SJSA1 (cell line): ENCODE data around the gene NCOA7. TPM values are rescaled to one million over a fixed set of nuclear protein-coding genes. Genes with fewer than 3 reads are reported as not detected.

Source experiments
- DNase-seq, 2 experiments: peaks; one replicate each; pipeline ENCODE4 v3.0.0-alpha.2; 2015 to 2020; ENCODE audit warnings: low spot score in 2 of 2, low read depth in 1 of 2
- H3K27ac ChIP-seq: fragments of 250-450 bp; sonication (Bioruptor Pico); 2 replicates; pipeline ENCODE4 v1.5.1; 2020; ENCODE audit warnings: mild to moderate bottlenecking, moderate library complexity
- H3K27me3 ChIP-seq: fragments of 250-450 bp; sonication (Bioruptor Pico); replicated peaks from 2 replicates; pipeline ENCODE4 v1.5.1; 2020; ENCODE audit warnings: mild to moderate bottlenecking, moderate library complexity
- H3K36me3 ChIP-seq: fragments of 250-450 bp; sonication (Bioruptor Pico); 2 replicates; pipeline ENCODE4 v1.5.1; 2020; ENCODE audit warnings: mild to moderate bottlenecking
- H3K4me1 ChIP-seq: fragments of 250-450 bp; sonication (Bioruptor Pico); replicated peaks from 2 replicates; pipeline ENCODE4 v1.6.1; 2021; ENCODE audit warnings: mild to moderate bottlenecking
- H3K4me3 ChIP-seq: fragments of 250-450 bp; sonication (Bioruptor Pico); 2 replicates; pipeline ENCODE4 v1.5.1; 2020; ENCODE audit warnings: mild to moderate bottlenecking
- H3K9me3 ChIP-seq: fragments of 250-450 bp; sonication (Bioruptor Pico); replicated peaks from 2 replicates; pipeline ENCODE4 v1.5.1; 2020; ENCODE audit warnings: mild to moderate bottlenecking
- total RNA-seq: library from RNA; depleted of rRNA; stranded (reverse); fragments of >200 nt; shearing (Covaris generic); gene quantifications from 2 replicates; pipeline ENCODE4 v1.2.3, GENCODE V29; 2014

NCOA7 gene
- total RNA-seq, 1 experiment from 2014 or later, result 8.5 TPM

- DNase-seq, result no peak
- Histone ChIP-seq H3K4me3 (no peak overlapping the region), H3K36me3 (no peaks in the 10 kb centered on the region), H3K27me3 (no peaks in the 10 kb centered on the region), H3K4me1 (peaks cover 23% of the 10 kb centered on the region), H3K9me3 (no peaks in the 10 kb centered on the region), H3K27ac (no peak overlapping the region)
Observed at GRCh38 chr6:125818772-125819260, 28.1 kb downstream of the NCOA7 start.

GRCh38 chr6:125819535-125820326 is 29.0 kb downstream of the NCOA7 start:
- no peak for DNase-seq
- Histone ChIP-seq H3K27me3 (no peaks in the 10 kb centered on the region), H3K27ac (no peak overlapping the region), H3K4me1 (peaks cover 16% of the 10 kb centered on the region), H3K36me3 (no peaks in the 10 kb centered on the region), H3K9me3 (no peaks in the 10 kb centered on the region), H3K4me3 (no peak overlapping the region)

- Histone ChIP-seq H3K27ac (no peak overlapping the region), H3K4me3 (no peak overlapping the region), H3K27me3 (no peaks in the 10 kb centered on the region), H3K9me3 (no peaks in the 10 kb centered on the region), H3K36me3 (no peaks in the 10 kb centered on the region), H3K4me1 (peaks cover 8% of the 10 kb centered on the region)
- no peak for DNase-seq
Observed at GRCh38 chr6:125821825-125822281, 31.1 kb downstream of the NCOA7 start.

- H3K4me1 ChIP-seq, result peaks cover 8% of the 10 kb centered on the region
Observed at GRCh38 chr6:125823180-125823579, 32.4 kb downstream of the NCOA7 start.

GRCh38 chr6:125824946-125825771 is 34.4 kb downstream of the NCOA7 start:
- Histone ChIP-seq H3K9me3 (no peaks in the 10 kb centered on the region), H3K27ac (no peak overlapping the region)

More at GRCh38 chr6:125823180-125823579, 32.4 kb downstream of the NCOA7 start:
- Histone ChIP-seq H3K36me3 (no peaks in the 10 kb centered on the region), H3K4me3 (no peak overlapping the region), H3K27me3 (no peaks in the 10 kb centered on the region), H3K27ac (no peak overlapping the region), H3K9me3 (no peaks in the 10 kb centered on the region)
- DNase-seq, result no peak

GRCh38 chr6:125826695-125827463 is 36.1 kb downstream of the NCOA7 start:
- Histone ChIP-seq H3K9me3 (no peaks in the 10 kb centered on the region), H3K27ac (no peak overlapping the region), H3K4me3 (no peak overlapping the region), H3K4me1 (peaks cover 4% of the 10 kb centered on the region), H3K27me3 (no peaks in the 10 kb centered on the region), H3K36me3 (no peaks in the 10 kb centered on the region)
- no peak for DNase-seq

More at GRCh38 chr6:125824946-125825771, 34.4 kb downstream of the NCOA7 start:
- Histone ChIP-seq H3K4me1 (peaks cover 8% of the 10 kb centered on the region), H3K27me3 (no peaks in the 10 kb centered on the region), H3K36me3 (no peaks in the 10 kb centered on the region), H3K4me3 (no peak overlapping the region)
- no peak for DNase-seq

GRCh38 chr6:125827788-125828320 is 37.1 kb downstream of the NCOA7 start:
- H3K4me3 ChIP-seq, result no peak overlapping the region
- H3K36me3 ChIP-seq, result no peaks in the 10 kb centered on the region
- no peaks in the 10 kb centered on the region for H3K4me1 ChIP-seq
- no peaks in the 10 kb centered on the region for H3K27me3 ChIP-seq
- no peak for DNase-seq
- no peaks in the 10 kb centered on the region for H3K9me3 ChIP-seq
- no peak overlapping the region for H3K27ac ChIP-seq

GRCh38 chr6:125828476-125829039 is 37.8 kb downstream of the NCOA7 start:
- no peak overlapping the region for H3K27ac ChIP-seq
- H3K36me3 ChIP-seq, result no peaks in the 10 kb centered on the region
- no peaks in the 10 kb centered on the region for H3K9me3 ChIP-seq
- no peaks in the 10 kb centered on the region for H3K4me1 ChIP-seq
- no peak overlapping the region for H3K4me3 ChIP-seq
- DNase-seq, result no peak
- no peaks in the 10 kb centered on the region for H3K27me3 ChIP-seq

- Histone ChIP-seq H3K9me3 (no peaks in the 10 kb centered on the region), H3K27me3 (no peaks in the 10 kb centered on the region), H3K36me3 (no peaks in the 10 kb centered on the region), H3K4me3 (no peak overlapping the region), H3K4me1 (no peaks in the 10 kb centered on the region), H3K27ac (no peak overlapping the region)
- no peak for DNase-seq
Observed at GRCh38 chr6:125829433-125829832, 38.7 kb downstream of the NCOA7 start.

GRCh38 chr6:125831659-125832058 is 40.9 kb downstream of the NCOA7 start:
- H3K4me1 ChIP-seq, result no peaks in the 10 kb centered on the region
- H3K36me3 ChIP-seq, result no peaks in the 10 kb centered on the region
- no peak overlapping the region for H3K27ac ChIP-seq
- no peak for DNase-seq
- H3K4me3 ChIP-seq, result no peak overlapping the region
- H3K9me3 ChIP-seq, result no peaks in the 10 kb centered on the region
- H3K27me3 ChIP-seq, result no peaks in the 10 kb centered on the region

- Histone ChIP-seq H3K27ac (no peak overlapping the region), H3K4me3 (no peak overlapping the region), H3K27me3 (no peaks in the 10 kb centered on the region), H3K9me3 (no peaks in the 10 kb centered on the region), H3K36me3 (no peaks in the 10 kb centered on the region), H3K4me1 (no peaks in the 10 kb centered on the region)
- DNase-seq, result no peak
Observed at GRCh38 chr6:125832391-125833117, 41.8 kb downstream of the NCOA7 start.

- H3K4me1 ChIP-seq, result no peaks in the 10 kb centered on the region
- H3K9me3 ChIP-seq, result no peaks in the 10 kb centered on the region
- no peak for DNase-seq
- no peak overlapping the region for H3K4me3 ChIP-seq
- H3K27me3 ChIP-seq, result no peaks in the 10 kb centered on the region
- H3K36me3 ChIP-seq, result no peaks in the 10 kb centered on the region
- no peak overlapping the region for H3K27ac ChIP-seq
Observed at GRCh38 chr6:125834348-125834747, 43.6 kb downstream of the NCOA7 start.
